ENCODE data around the gene HOXA11. TPM values are rescaled to one million over a fixed set of nuclear protein-coding genes. Genes with fewer than 3 reads are reported as not detected.

Gene HOXA11
- total RNA-seq, 3 donors from 2014 or later (not counting 1 experiment from before 2014, with no cell fraction given), result not detected

- no peaks in the 10 kb centered on the region for H3K36me3 ChIP-seq (ENCODE audit: control insufficient read depth, insufficient read depth, low read length)
- no peak overlapping the region for H3K4me3 ChIP-seq (ENCODE audit: low read length)
- no peak for TF ChIP-seq CTCF (IDR thresholded peaks at IDR 0.05)
- Mint-ChIP-seq H3K4me3 (no peak overlapping the region), H3K9me3 (no peaks in the 10 kb centered on the region), H3K27me3 (ENCODE audit: low read depth in 2 of 2) (peaks cover 79 to 90% of the 10 kb centered on the region in 2 donors), H3K36me3 (no peaks in the 10 kb centered on the region), H3K27ac (no peak overlapping the region), H3K4me1 (peaks cover 6 to 8% of the 10 kb centered on the region in 2 donors)
- DNase-seq (no peak), ATAC-seq (no peak)
- peaks cover 9% of the 10 kb centered on the region for H3K4me1 ChIP-seq (ENCODE audit: control insufficient read depth, insufficient read depth, low read length)
- H3K27ac ChIP-seq (ENCODE audit: low read length), result no peak overlapping the region
- intact Hi-C loops (cut with micrococcal nuclease), result no loop called here
- 63% methylated on average over 8 of the region's 8 CpGs for WGBS (ENCODE audit: insufficient coverage)
- H3K27me3 ChIP-seq (ENCODE audit: control insufficient read depth, insufficient read depth, low read length), result peaks cover 50% of the 10 kb centered on the region
- no peaks in the 10 kb centered on the region for H3K9me3 ChIP-seq (ENCODE audit: control insufficient read depth, insufficient read depth, low read length)
Measured at GRCh38 chr7:27214239-27214950, 29.4 kb upstream of the HOXA11 start.

GRCh38 chr7:27213433-27214238, 28.6 kb upstream of the HOXA11 start:
- ATAC-seq (no peak), DNase-seq (no peak)
- Mint-ChIP-seq H3K27ac (no peak overlapping the region), H3K4me1 (peaks cover 6 to 8% of the 10 kb centered on the region in 2 donors), H3K36me3 (no peaks in the 10 kb centered on the region), H3K27me3 (ENCODE audit: low read depth in 2 of 2) (peaks cover 80 to 96% of the 10 kb centered on the region in 2 donors), H3K4me3 (no peak overlapping the region), H3K9me3 (no peaks in the 10 kb centered on the region)
- H3K27me3 ChIP-seq (ENCODE audit: control insufficient read depth, insufficient read depth, low read length), result peaks cover 50% of the 10 kb centered on the region
- intact Hi-C loops (cut with micrococcal nuclease), result no loop called here
- TF ChIP-seq CTCF (IDR thresholded peaks at IDR 0.05), result no peak
- peaks cover 9% of the 10 kb centered on the region for H3K4me1 ChIP-seq (ENCODE audit: control insufficient read depth, insufficient read depth, low read length)
- WGBS (ENCODE audit: insufficient coverage), result 37% methylated on average over 50 of the region's 50 CpGs
- no peaks in the 10 kb centered on the region for H3K9me3 ChIP-seq (ENCODE audit: control insufficient read depth, insufficient read depth, low read length)
- H3K27ac ChIP-seq (ENCODE audit: low read length), result no peak overlapping the region
- H3K36me3 ChIP-seq (ENCODE audit: control insufficient read depth, insufficient read depth, low read length), result no peaks in the 10 kb centered on the region
- no peak overlapping the region for H3K4me3 ChIP-seq (ENCODE audit: low read length)

GRCh38 chr7:27212497-27213432, 27.7 kb upstream of the HOXA11 start:
- H3K27me3 Mint-ChIP-seq (ENCODE audit: low read depth in 2 of 2), result peaks cover 77 to 96% of the 10 kb centered on the region in 2 donors
- Histone ChIP-seq H3K36me3 (ENCODE audit: control insufficient read depth, insufficient read depth, low read length) (no peaks in the 10 kb centered on the region), H3K4me3 (ENCODE audit: low read length) (no peak overlapping the region), H3K9me3 (ENCODE audit: control insufficient read depth, insufficient read depth, low read length) (no peaks in the 10 kb centered on the region), H3K4me1 (ENCODE audit: control insufficient read depth, insufficient read depth, low read length) (peaks cover 9% of the 10 kb centered on the region), H3K27me3 (ENCODE audit: control insufficient read depth, insufficient read depth, low read length) (peaks cover 51% of the 10 kb centered on the region), H3K27ac (ENCODE audit: low read length) (no peak overlapping the region)
- WGBS (ENCODE audit: insufficient coverage), result 9% methylated on average over 47 of the region's 52 CpGs
- H3K9me3 Mint-ChIP-seq, result no peaks in the 10 kb centered on the region
- no peak overlapping the region for H3K27ac Mint-ChIP-seq
- peaks cover 6 to 8% of the 10 kb centered on the region in 2 donors for H3K4me1 Mint-ChIP-seq
- no peak for TF ChIP-seq CTCF (IDR thresholded peaks at IDR 0.05)
- no peaks in the 10 kb centered on the region for H3K36me3 Mint-ChIP-seq
- no peak for ATAC-seq
- no peak overlapping the region for H3K4me3 Mint-ChIP-seq
- DNase-seq, result no peak
- intact Hi-C loops (cut with micrococcal nuclease), result no loop called here

Data from natural killer cell (primary cell).